Inflammatory macrophage (primary cell): Measurements from ENCODE around the gene HTRA2.

Experiments used
- DNase-seq, 2 donors: peaks; one replicate each; pipeline ENCODE4 v3.0.0-alpha.2; 2020 to 2022

HTRA2 gene

GRCh38 chr2:74500578-74500946, 29.2 kb upstream of the HTRA2 start:
- DNase-seq = no peak

GRCh38 chr2:74501335-74502071, 28.2 kb upstream of the HTRA2 start:
- no peak for DNase-seq

GRCh38 chr2:74502147-74502719, 27.5 kb upstream of the HTRA2 start:
- peak in 1 of 2 donors; percentile 35 for DNase-seq

GRCh38 chr2:74502720-74503505, 26.8 kb upstream of the HTRA2 start:
- DNase-seq = peak; percentile 70 to 82

- DNase-seq = no peak
Measured at GRCh38 chr2:74503506-74504475, 25.9 kb upstream of the HTRA2 start.

- DNase-seq = no peak
Measured at GRCh38 chr2:74504591-74504990, 25.1 kb upstream of the HTRA2 start.

GRCh38 chr2:74505448-74506246, 24.1 kb upstream of the HTRA2 start:
- no peak for DNase-seq

GRCh38 chr2:74507145-74507925, 22.4 kb upstream of the HTRA2 start, which contains the start of gene PCGF1:
PCGF1 (minus strand) TSS chr2:74507695; CDS start chr2:74507668, 27 bp downstream.
- DNase-seq = peak; percentile 99

GRCh38 chr2:74507926-74508520, 21.7 kb upstream of the HTRA2 start:
- DNase-seq = no peak

GRCh38 chr2:74510272-74510671, 19.5 kb upstream of the HTRA2 start:
- DNase-seq = no peak

GRCh38 chr2:74511104-74511989, 18.4 kb upstream of the HTRA2 start:
- no peak for DNase-seq

- no peak for DNase-seq
Measured at GRCh38 chr2:74512744-74513604, 16.8 kb upstream of the HTRA2 start.

- DNase-seq = no peak
Measured at GRCh38 chr2:74513605-74514367, 15.9 kb upstream of the HTRA2 start.

GRCh38 chr2:74514368-74515270, 15.1 kb upstream of the HTRA2 start, which contains the start of gene TLX2:
TLX2 (plus strand) TSS chr2:74514450; CDS start chr2:74514807, 357 bp downstream.
- no peak for DNase-seq

- no peak for DNase-seq
Measured at GRCh38 chr2:74515271-74515980, 14.3 kb upstream of the HTRA2 start.
